K562 (cell line): Measurements from ENCODE around the gene KLC1. TPM values are rescaled to one million over a fixed set of nuclear protein-coding genes. Genes with fewer than 3 reads are reported as not detected.
A peak's percentile ranks its signal among the peaks of the same experiment; 100 is the strongest.

ENCODE experiments used
- ARHGAP35 ChIP-seq: fragments of 450-650 bp; IDR thresholded peaks from 2 replicates; pipeline ENCODE4 v1.6.1; 2018; ENCODE audit not compliant: partially characterized antibody
- CBFB ChIP-seq: sonication (generic); formaldehyde crosslinking; IDR thresholded peaks from 2 replicates; pipeline ENCODE4 v1.4.0; 2020; ENCODE audit warnings: mild to moderate bottlenecking, missing genetic modification reagents
- CEBPB ChIP-seq: fragments of 450-650 bp; IDR thresholded peaks from 2 replicates; pipeline ENCODE4 v1.6.1; 2016; ENCODE audit warnings: missing genetic modification characterization, missing compliant biosample characterization
- CEBPG ChIP-seq, 3 experiments: fragments of 200-800 bp in 1 of 3; sonication (Bioruptor generic) in 1 of 3; sonication (generic) in 1 of 3; formaldehyde crosslinking in 1 of 3; IDR thresholded peaks in 2 of 3; conservative IDR thresholded peaks in 1 of 3; 2 replicates each; pipeline versions ENCODE4 v1.6.1 to v1.8.0; 2016 to 2022; ENCODE audit warnings: missing compliant biosample characterization in 2 of 3, missing genetic modification characterization in 2 of 3, mild to moderate bottlenecking in 1 of 3, missing genetic modification reagents in 1 of 3
- CHCHD3 ChIP-seq: fragments of 250-450 bp; sonication (Bioruptor Pico); IDR thresholded peaks from 2 replicates; pipeline ENCODE4 v2.1.2; 2022; ENCODE audit warnings: mild to moderate bottlenecking
- CTBP1 ChIP-seq: fragments of 450-650 bp; IDR thresholded peaks from 2 replicates; pipeline ENCODE4 v1.6.1; 2016; ENCODE audit warnings: borderline replicate concordance
- DIDO1 ChIP-seq: fragments of 450-650 bp; IDR thresholded peaks from 2 replicates; pipeline ENCODE4 v1.6.1; 2016; ENCODE audit warnings: low read depth, missing biosample characterization, missing genetic modification characterization
- DNMT1 ChIP-seq: fragments of 450-650 bp; IDR thresholded peaks from 2 replicates; pipeline ENCODE4 v1.6.1; 2016; ENCODE audit warnings: antibody characterized with exemption, mild to moderate bottlenecking
- FOXA1 ChIP-seq: fragments of 450-650 bp; IDR thresholded peaks from 2 replicates; pipeline ENCODE4 v1.6.1; 2016; ENCODE audit warnings: mild to moderate bottlenecking, borderline replicate concordance
- FOXJ2 ChIP-seq: fragments of 200-800 bp; sonication (Bioruptor generic); IDR thresholded peaks from 2 replicates; pipeline ENCODE4 v1.6.1; 2016; ENCODE audit warnings: missing genetic modification characterization, missing compliant biosample characterization
- FOXM1 ChIP-seq, 2 experiments: fragments of 450-650 bp in 1 of 2; sonication (generic) in 1 of 2; formaldehyde crosslinking in 1 of 2; IDR thresholded peaks; 2 replicates each; pipeline versions ENCODE4 v1.6.1 to v1.9.0; 2017 to 2022; ENCODE audit warnings: low read depth in 2 of 2, mild to moderate bottlenecking in 2 of 2, missing genetic modification reagents in 1 of 2, moderate library complexity in 1 of 2
- GTF2E2 ChIP-seq: fragments of 200-800 bp; sonication (Bioruptor generic); IDR thresholded peaks from 2 replicates; pipeline ENCODE4 v1.6.1; 2016; ENCODE audit warnings: missing genetic modification characterization, missing compliant biosample characterization
- HNRNPLL ChIP-seq: fragments of 200-400 bp; formaldehyde crosslinking; IDR thresholded peaks from 2 replicates; pipeline ENCODE4 v1.6.1; 2017; ENCODE audit warnings: low read length, low read depth, mild to moderate bottlenecking; ENCODE audit not compliant: poor library complexity, severe bottlenecking
- KAT2B ChIP-seq: IDR thresholded peaks from one replicate; pipeline ENCODE4 v1.6.1; 2012; ENCODE audit warnings: low read depth, mild to moderate bottlenecking, control low read depth, inconsistent platforms, low read length, moderate library complexity
- MAFF ChIP-seq: IDR thresholded peaks from 2 replicates; pipeline ENCODE4 v1.6.1; 2012; ENCODE audit warnings: low read length, improper control_type of control experiment
- MAZ ChIP-seq, 2 experiments: fragments of 450-650 bp in 1 of 2; sonication (generic) in 1 of 2; formaldehyde crosslinking; IDR thresholded peaks in 1 of 2; conservative IDR thresholded peaks in 1 of 2; 2 replicates each; pipeline versions ENCODE4 v1.4.0 to v1.5.0; 2020; ENCODE audit warnings: mild to moderate bottlenecking in 1 of 2, missing genetic modification reagents in 1 of 2
- MCM2 ChIP-seq: fragments of 450-650 bp; IDR thresholded peaks from 2 replicates; pipeline ENCODE4 v1.6.1; 2017; ENCODE audit warnings: low read depth, mild to moderate bottlenecking
- NRF1 ChIP-seq, 2 experiments: fragments of 450-650 bp; IDR thresholded peaks in 1 of 2; conservative IDR thresholded peaks in 1 of 2; 2 replicates each; pipeline ENCODE4 v1.6.1; 2014; ENCODE audit warnings: mild to moderate bottlenecking in 2 of 2
- POLR2G ChIP-seq: fragments of 200-400 bp; formaldehyde crosslinking; IDR thresholded peaks from 2 replicates; pipeline ENCODE4 v1.6.1; 2017; ENCODE audit warnings: low read depth, mild to moderate bottlenecking, antibody characterized with exemption, low read length, moderate library complexity
- PRMT5 ChIP-seq: sonication (generic); formaldehyde crosslinking; IDR thresholded peaks from 2 replicates; pipeline ENCODE4 v1.5.0; 2020; ENCODE audit warnings: missing genetic modification reagents
- RB1 ChIP-seq: fragments of 450-650 bp; IDR thresholded peaks from 2 replicates; pipeline ENCODE4 v1.6.1; 2017; ENCODE audit warnings: low read depth, mild to moderate bottlenecking
- SETDB1 ChIP-seq: IDR thresholded peaks from one replicate; pipeline ENCODE4 v1.6.1; 2012; ENCODE audit warnings: low read length, control low read depth, inconsistent platforms
- TEAD2 ChIP-seq: fragments of 450-650 bp; IDR thresholded peaks from 2 replicates; pipeline ENCODE4 v1.6.1; 2016; ENCODE audit warnings: missing genetic modification characterization, control low read depth, missing compliant biosample characterization
- ZFX ChIP-seq: sonication (generic); formaldehyde crosslinking; IDR thresholded peaks from 2 replicates; pipeline ENCODE4 v1.8.0; 2022; ENCODE audit warnings: mild to moderate bottlenecking, missing genetic modification reagents, moderate library complexity
- ZNF224 ChIP-seq: sonication (generic); formaldehyde crosslinking; IDR thresholded peaks from 2 replicates; pipeline ENCODE4 v1.8.0; 2022; ENCODE audit warnings: mild to moderate bottlenecking, missing genetic modification reagents
- ZNF23 ChIP-seq: fragments of 250-450 bp; sonication (Bioruptor Pico); IDR thresholded peaks from 2 replicates; pipeline ENCODE4 v1.4.0; 2020; ENCODE audit warnings: mild to moderate bottlenecking
- polyA plus RNA-seq, 8 experiments: library from polyadenylated mRNA; depleted of rRNA in 4 of 8; stranded (reverse) in 5 of 8; unstranded in 3 of 8; fragments of >200 nt; fragmentation: Nextera tagmentation in 2 of 8; fragmentation: Illumina TruSeq in 1 of 8; extraction: Ambion mirVana in 2 of 8; extraction: Trizol in 1 of 8; gene quantifications; 2 replicates each; pipeline versions ENCODE4 v1.2.1 to v1.2.3, GENCODE V29; 2011 to 2014; ENCODE audit warnings: inconsistent platforms in 1 of 8, missing spikeins in 1 of 8
- total RNA-seq, 7 experiments: library from RNA; depleted of rRNA in 6 of 7; stranded (reverse); fragments of >200 nt in 6 of 7; fragmentation: Illumina TruSeq in 2 of 7; extraction: Trizol in 2 of 7; gene quantifications; 2 replicates each; pipeline versions ENCODE4 v1.2.1 to v1.2.3, GENCODE V29; 2011 to 2021; ENCODE audit warnings: low replicate concordance in 1 of 7
- TF ChIP-seq, protein P1 (sequence below): sonication (generic); formaldehyde crosslinking; IDR thresholded peaks from 2 replicates; pipeline ENCODE4 v1.9.0; 2022; ENCODE audit warnings: mild to moderate bottlenecking, missing genetic modification reagents
- TF ChIP-seq, protein P2 (sequence below), 2 experiments: fragments of 450-650 bp in 1 of 2; sonication (generic) in 1 of 2; formaldehyde crosslinking in 1 of 2; IDR thresholded peaks in 1 of 2; conservative IDR thresholded peaks in 1 of 2; 2 replicates each; pipeline versions ENCODE4 v1.6.1 to v1.8.1; 2016 to 2023; ENCODE audit warnings: mild to moderate bottlenecking in 2 of 2, moderate library complexity in 2 of 2, inconsistent platforms in 1 of 2, missing genetic modification reagents in 1 of 2

KLC1 gene
- total and polyA plus RNA-seq, 9 of the 15 experiments (the other 6 are each of a cell fraction or from before 2014, with no cell fraction given): 4.9 to 134 (median 54.8) TPM

DNA sequence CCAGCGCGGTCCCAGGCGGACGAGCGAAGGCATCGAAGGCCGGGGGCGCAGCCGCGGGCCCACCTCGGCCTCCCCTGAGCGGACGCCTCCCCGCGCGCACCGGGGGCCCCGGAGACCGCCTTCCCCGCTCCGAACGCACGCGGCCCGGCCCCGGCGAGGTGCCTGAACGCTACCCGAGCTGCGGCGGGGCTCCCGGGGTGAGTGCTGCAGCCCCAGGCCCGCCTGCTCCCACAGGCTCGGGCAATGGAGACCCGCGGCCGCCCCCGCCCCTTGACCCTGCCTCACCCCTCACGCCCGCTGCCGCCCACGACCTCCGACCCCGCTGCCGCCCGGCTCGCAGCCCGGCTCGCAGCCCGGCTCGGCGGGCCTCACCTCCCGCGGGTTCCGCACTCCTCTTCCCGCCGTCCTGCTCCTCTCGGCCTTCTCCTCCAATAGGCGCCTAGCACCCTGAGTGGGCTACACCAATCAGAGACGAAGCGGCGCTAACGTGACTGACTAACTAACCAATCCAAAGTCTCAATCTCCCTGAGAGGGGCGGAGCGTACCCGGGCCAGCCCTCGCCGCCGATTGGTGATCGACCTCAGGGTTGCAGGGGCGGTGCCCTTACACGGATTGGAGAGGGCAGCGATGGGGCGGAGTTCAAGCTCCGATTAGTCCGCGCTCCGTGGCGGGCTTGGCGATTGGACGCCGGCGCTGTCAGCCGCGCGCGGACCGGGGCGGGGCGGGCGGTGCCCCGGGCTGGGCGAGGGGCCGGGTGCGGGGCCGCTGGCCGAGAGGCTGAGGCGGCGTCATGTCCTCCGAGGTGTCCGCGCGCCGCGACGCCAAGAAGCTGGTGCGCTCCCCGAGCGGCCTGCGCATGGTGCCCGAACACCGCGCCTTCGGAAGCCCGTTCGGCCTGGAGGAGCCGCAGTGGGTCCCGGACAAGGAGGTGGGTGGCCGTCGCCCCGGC is 86.3 kb downstream of the KLC1 start, which contains the start of the genes XRCC3 and ZFYVE21 (continued):
- no peak for TF ChIP-seq ZNF23 (CRISPR knock-in tag)
- TF ChIP-seq ZNF224 (CRISPR knock-in tag): no peak
- no peak for TF ChIP-seq MAFF
- no peak for TF ChIP-seq SETDB1
- TF ChIP-seq, protein P1, sequence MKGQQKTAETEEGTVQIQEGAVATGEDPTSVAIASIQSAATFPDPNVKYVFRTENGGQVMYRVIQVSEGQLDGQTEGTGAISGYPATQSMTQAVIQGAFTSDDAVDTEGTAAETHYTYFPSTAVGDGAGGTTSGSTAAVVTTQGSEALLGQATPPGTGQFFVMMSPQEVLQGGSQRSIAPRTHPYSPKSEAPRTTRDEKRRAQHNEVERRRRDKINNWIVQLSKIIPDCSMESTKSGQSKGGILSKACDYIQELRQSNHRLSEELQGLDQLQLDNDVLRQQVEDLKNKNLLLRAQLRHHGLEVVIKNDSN (CRISPR knock-in tag): peak; percentile 88
- peak in 1 of 2 experiments; percentile 64; a peak in 2 of 4 replicates for TF ChIP-seq NRF1 (conservative IDR thresholded peaks at IDR 0.05 in 1 of 2, IDR thresholded peaks at IDR 0.05 in 1 of 2)
- TF ChIP-seq, protein P2, sequence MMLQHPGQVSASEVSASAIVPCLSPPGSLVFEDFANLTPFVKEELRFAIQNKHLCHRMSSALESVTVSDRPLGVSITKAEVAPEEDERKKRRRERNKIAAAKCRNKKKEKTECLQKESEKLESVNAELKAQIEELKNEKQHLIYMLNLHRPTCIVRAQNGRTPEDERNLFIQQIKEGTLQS (IDR thresholded peaks at IDR 0.05): no peak
- TF ChIP-seq, protein P2 (CRISPR knock-in tag; conservative IDR thresholded peaks at IDR 0.05): no peak
- no peak for TF ChIP-seq DIDO1 (tag)
- TF ChIP-seq FOXJ2 (tag): no peak
- TF ChIP-seq DNMT1: no peak
- no peak for TF ChIP-seq CEBPG (CRISPR knock-in tag; IDR thresholded peaks at IDR 0.05)
- no peak for TF ChIP-seq CEBPG (tag; conservative IDR thresholded peaks at IDR 0.05 in 1 of 2, IDR thresholded peaks at IDR 0.05 in 1 of 2)
- no peak for TF ChIP-seq TEAD2 (tag)
- peak; percentile 55 for TF ChIP-seq RB1
- peak; percentile 17 to 45; a peak in 2 of 4 replicates for TF ChIP-seq MAZ (CRISPR knock-in tag; conservative IDR thresholded peaks at IDR 0.05 in 1 of 2, IDR thresholded peaks at IDR 0.05 in 1 of 2)
- peak; percentile 71 for TF ChIP-seq ZFX (CRISPR knock-in tag)
- no peak for TF ChIP-seq MCM2
- no peak for TF ChIP-seq CHCHD3
- TF ChIP-seq PRMT5 (CRISPR knock-in tag): no peak
- TF ChIP-seq FOXA1: no peak
- TF ChIP-seq HNRNPLL: no peak
- TF ChIP-seq CBFB: no peak
- TF ChIP-seq ARHGAP35: no peak
- no peak for TF ChIP-seq KAT2B
- no peak; the same call in none of the 2 replicates for TF ChIP-seq CTBP1
- no peak for TF ChIP-seq FOXM1 (IDR thresholded peaks at IDR 0.05; ENCODE audit: low read depth)
- TF ChIP-seq FOXM1 (CRISPR knock-in tag; IDR thresholded peaks at IDR 0.05; ENCODE audit: low read depth): no peak
- no peak for TF ChIP-seq GTF2E2 (tag)
- peak; percentile 93 for TF ChIP-seq POLR2G
- TF ChIP-seq CEBPB (tag): no peak
